Adrenal gland (tissue), 12 donors: ENCODE measurements around the gene DOCK9. TPM values are rescaled to one million over a fixed set of nuclear protein-coding genes. Genes with fewer than 3 reads are reported as not detected.
"Not testable (repeated sequence)": the region's sequence is repeated elsewhere in the genome, so short reads cannot be mapped to it uniquely, and the experiment has no call there.

Source experiments
- DNase-seq, 7 donors: peaks; one replicate each; pipeline ENCODE4 v3.0.0-alpha.2; 2019 to 2020
- H3K27ac ChIP-seq, 5 donors: fragments of 200-600 bp; sonication (generic) in 4 of 5; 1 replicate in 3 of 5; 2 replicates in 2 of 5; pipeline versions ENCODE4 v1.5.1 to v1.8.0; 2016 to 2020; ENCODE audit warnings: mild to moderate bottlenecking in 1 of 5
- H3K27me3 ChIP-seq: fragments of 200-600 bp; 2 replicates; pipeline ENCODE4 v1.8.0; 2021
- H3K36me3 ChIP-seq, 2 donors: fragments of 200-600 bp; replicated peaks in 1 of 2; 1 replicate in 1 of 2; 2 replicates in 1 of 2; pipeline versions ENCODE4 v1.5.1 to v1.8.0; 2018 to 2022
- H3K4me1 ChIP-seq, 2 donors: fragments of 200-600 bp; replicated peaks in 1 of 2; 1 replicate in 1 of 2; 2 replicates in 1 of 2; pipeline versions ENCODE4 v1.5.1 to v1.8.0; 2018 to 2021
- H3K4me3 ChIP-seq, 4 donors: fragments of 200-600 bp; sonication (generic) in 3 of 4; one replicate each; pipeline ENCODE4 v1.5.1; 2016 to 2018
- H3K9me3 ChIP-seq, 3 donors: fragments of 200-600 bp; sonication (generic) in 1 of 3; replicated peaks in 1 of 3; 1 replicate in 2 of 3; 2 replicates in 1 of 3; pipeline versions ENCODE4 v1.5.1 to v1.8.0; 2016 to 2021
- POLR2A ChIP-seq, 2 donors: fragments of 450-650 bp; IDR thresholded peaks; one replicate each; pipeline ENCODE4 v1.6.1; 2017; ENCODE audit warnings: antibody characterized with exemption in 2 of 2, mild to moderate bottlenecking in 2 of 2, moderate library complexity in 1 of 2
- WGBS, 4 donors: extraction: QIAGEN DNeasy Blood & Tissue Kit in 2 of 4; methylation state at CpG; one replicate each; pipeline versions ENCODE4 v1.1.5 to v1.1.7; 2013 to 2017; 5-methylcytosine and 5-hydroxymethylcytosine counted together
- intact Hi-C, 2 donors: fragments of 100-400 bp; cut with DNase I; formaldehyde crosslinking; loops; one replicate each; pipeline versions ENCODE4 v1.14.1 to v1.15.0; 2022 to 2023
- polyA plus RNA-seq, 3 donors: library from polyadenylated mRNA; stranded (reverse); fragments of 200-250 nt in 2 of 3; fragments of 350-450 nt in 1 of 3; fragmentation: Illumina TruSeq in 1 of 3; extraction: RNeasy Lipid Tissue Mini Kit (QIAGEN cat#74804) in 1 of 3; gene quantifications; one replicate each; pipeline ENCODE4 v1.2.3, GENCODE V29; 2013 to 2014
- total RNA-seq, 9 donors: library from RNA; depleted of rRNA in 4 of 9; stranded (reverse); fragments of >200 nt in 4 of 9; fragments of 120-200 nt in 1 of 9; fragmentation: NEBNext Ultra II Directional in 1 of 9; extraction: Animal tissue kit (Norgen Biotek cat#: 25700) in 1 of 9; gene quantifications; one replicate each; pipeline versions ENCODE4 v1.1.0 to v1.2.4, GENCODE V29; 2013 to 2023
- TF ChIP-seq, protein P1 (sequence below), 6 experiments: fragments of 450-650 bp in 4 of 6; fragments of 200-600 bp in 2 of 6; sonication (generic) in 1 of 6; IDR thresholded peaks; 1 replicate in 5 of 6; 2 replicates in 1 of 6; pipeline versions ENCODE4 v1.5.1 to v1.8.0; 2016 to 2021; ENCODE audit warnings: antibody characterized with exemption in 6 of 6, mild to moderate bottlenecking in 2 of 6, moderate library complexity in 1 of 6
- donor health status: healthy with polysubstance abuse.
- donor health status: Bipolar disorder and iron deficiency.
- donor health status: DM: yes; HTN: yes; CAD: no.
- donor health status: DM: no; HTN: no; CAD: no.
- donor health status: DM: no; HTN: no; CAD: no.
- donor health status: DM: yes; HTN: yes; CAD: no.

Gene DOCK9
- total and polyA plus RNA-seq, 12 donors = 16.2 to 83.4 (median 51.9) TPM

DNA sequence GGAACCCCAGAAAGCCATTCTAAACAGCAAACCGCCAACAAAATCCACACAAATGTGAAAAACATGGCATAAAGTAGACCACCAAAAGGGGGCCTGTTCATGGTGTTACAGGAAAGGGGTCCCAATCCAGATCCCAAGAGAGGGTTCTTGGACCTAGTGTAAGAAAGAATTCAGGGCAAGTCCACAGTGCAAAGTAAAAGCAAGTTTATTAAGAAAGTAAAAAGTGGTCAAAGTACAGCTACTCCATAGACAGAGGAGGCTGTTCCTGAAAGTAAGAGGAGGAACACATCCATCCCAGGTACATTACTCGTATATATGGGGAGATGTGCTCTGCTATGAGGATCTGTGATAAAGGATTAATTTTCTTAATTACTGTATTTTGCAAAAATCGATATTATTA, 157.6 kb downstream of the DOCK9 start:
- intact Hi-C loops = no loop called here
- peaks cover 0 to 8% of the 10 kb centered on the region in 2 donors for H3K36me3 ChIP-seq

DNA sequence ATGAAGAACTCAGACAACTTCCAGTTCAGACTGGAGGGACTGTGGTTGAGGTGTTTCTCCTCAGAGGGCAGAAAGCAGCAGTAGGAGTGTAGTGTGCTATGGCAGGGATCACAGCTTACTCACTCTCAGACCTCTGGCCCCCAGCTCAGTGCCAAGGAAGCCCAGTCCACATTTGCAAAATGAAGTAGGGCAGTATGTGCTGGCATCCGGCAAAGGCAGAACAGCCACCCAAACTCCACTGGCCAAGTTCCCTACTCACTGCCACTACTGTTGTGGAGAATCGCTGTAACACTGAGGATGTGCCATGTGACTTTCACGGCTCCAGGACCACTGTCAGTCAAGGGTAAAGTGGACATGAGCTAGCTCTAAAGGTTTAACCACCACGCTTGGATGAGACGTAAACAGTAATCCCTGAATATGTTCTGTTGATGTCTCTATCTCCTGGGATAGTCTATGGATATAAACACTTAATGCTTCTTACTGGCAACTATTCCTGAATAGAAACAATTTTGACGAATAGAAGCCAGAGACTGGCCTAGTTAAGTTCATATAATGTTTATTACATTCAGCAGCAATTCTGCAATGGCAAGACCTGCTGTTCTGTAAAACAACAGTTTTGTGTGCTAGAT, 158.4 kb downstream of the DOCK9 start:
- WGBS, 4 donors = 94 to 99% (median 97%) methylated on average over 6 of the region's 6 CpGs
- Histone ChIP-seq H3K36me3 (peaks cover 0 to 8% of the 10 kb centered on the region in 2 donors), H3K27me3 (no peaks in the 10 kb centered on the region), H3K9me3 (no peaks in the 10 kb centered on the region), H3K4me3 (no peak overlapping the region), H3K4me1 (peaks cover 9 to 30% of the 10 kb centered on the region in 2 donors), H3K27ac (no peak overlapping the region)
- TF ChIP-seq POLR2A (IDR thresholded peaks at IDR 0.05) = no peak
- TF ChIP-seq, protein P1, sequence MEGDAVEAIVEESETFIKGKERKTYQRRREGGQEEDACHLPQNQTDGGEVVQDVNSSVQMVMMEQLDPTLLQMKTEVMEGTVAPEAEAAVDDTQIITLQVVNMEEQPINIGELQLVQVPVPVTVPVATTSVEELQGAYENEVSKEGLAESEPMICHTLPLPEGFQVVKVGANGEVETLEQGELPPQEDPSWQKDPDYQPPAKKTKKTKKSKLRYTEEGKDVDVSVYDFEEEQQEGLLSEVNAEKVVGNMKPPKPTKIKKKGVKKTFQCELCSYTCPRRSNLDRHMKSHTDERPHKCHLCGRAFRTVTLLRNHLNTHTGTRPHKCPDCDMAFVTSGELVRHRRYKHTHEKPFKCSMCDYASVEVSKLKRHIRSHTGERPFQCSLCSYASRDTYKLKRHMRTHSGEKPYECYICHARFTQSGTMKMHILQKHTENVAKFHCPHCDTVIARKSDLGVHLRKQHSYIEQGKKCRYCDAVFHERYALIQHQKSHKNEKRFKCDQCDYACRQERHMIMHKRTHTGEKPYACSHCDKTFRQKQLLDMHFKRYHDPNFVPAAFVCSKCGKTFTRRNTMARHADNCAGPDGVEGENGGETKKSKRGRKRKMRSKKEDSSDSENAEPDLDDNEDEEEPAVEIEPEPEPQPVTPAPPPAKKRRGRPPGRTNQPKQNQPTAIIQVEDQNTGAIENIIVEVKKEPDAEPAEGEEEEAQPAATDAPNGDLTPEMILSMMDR (IDR thresholded peaks at IDR 0.05) = no peak
- DNase-seq = no peak
- intact Hi-C loops = no loop called here

More for the DNA sequence above, 157.6 kb downstream of the DOCK9 start:
- Histone ChIP-seq H3K4me3 (no peak overlapping the region), H3K27ac (no peak overlapping the region), H3K4me1 (peaks cover 9 to 30% of the 10 kb centered on the region in 2 donors), H3K27me3 (no peaks in the 10 kb centered on the region), H3K9me3 (no peaks in the 10 kb centered on the region)
- DNase-seq = no peak
- TF ChIP-seq POLR2A (IDR thresholded peaks at IDR 0.05) = no peak
- TF ChIP-seq, protein P1 (IDR thresholded peaks at IDR 0.05) = no peak
- WGBS, 4 donors = 89 to 97% (median 95%) methylated on average over 3 of the region's 3 CpGs

DNA sequence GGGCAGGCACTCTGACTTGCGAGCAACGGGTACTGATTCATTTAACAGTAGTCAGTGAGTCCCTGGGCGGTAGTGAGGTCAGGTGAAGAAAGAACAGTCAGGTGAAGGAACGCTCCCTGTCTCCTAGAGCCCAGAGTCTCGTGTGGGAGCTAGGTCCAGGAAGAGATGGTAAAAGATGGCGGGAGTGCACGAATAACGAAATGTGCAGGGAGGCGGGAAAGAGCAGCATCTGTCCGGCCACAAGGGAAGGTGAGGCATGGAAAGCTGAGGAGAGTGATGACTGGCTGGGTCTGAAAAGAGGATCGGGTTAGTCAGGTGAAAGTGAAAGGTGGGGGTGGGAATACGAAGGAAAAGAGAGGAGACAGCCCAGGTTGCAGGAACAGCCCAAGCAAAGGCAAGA, 161.5 kb downstream of the DOCK9 start:
- Histone ChIP-seq H3K36me3 (no peaks in the 10 kb centered on the region), H3K27ac (no peak overlapping the region), H3K27me3 (no peaks in the 10 kb centered on the region), H3K4me1 (peaks cover 0 to 7% of the 10 kb centered on the region in 2 donors), H3K4me3 (no peak overlapping the region), H3K9me3 (no peaks in the 10 kb centered on the region)
- TF ChIP-seq, protein P1 (IDR thresholded peaks at IDR 0.05) = no peak
- TF ChIP-seq POLR2A (IDR thresholded peaks at IDR 0.05) = no peak
- no peak for DNase-seq
- WGBS, 4 donors = 95 to 98% (median 98%) methylated on average over 12 of the region's 12 CpGs
- intact Hi-C loops = no loop called here

DNA sequence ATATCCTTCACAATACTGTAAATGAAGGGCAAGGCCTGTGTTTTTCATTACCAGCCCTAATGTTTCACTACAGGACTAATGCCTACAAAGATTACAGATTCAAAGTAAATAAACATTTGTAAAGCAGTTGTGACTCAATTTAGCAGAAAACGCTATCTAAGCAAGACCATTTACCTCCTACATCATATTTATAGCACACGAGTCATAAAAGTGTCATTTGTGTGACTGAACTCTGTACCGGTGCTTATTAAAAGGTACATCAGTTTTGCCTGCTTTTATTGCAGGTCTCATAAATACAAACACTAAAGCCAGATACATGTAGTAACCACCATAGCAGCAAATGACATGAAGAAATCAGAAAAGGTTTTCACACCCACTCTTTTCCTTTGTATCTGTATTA, 163.9 kb downstream of the DOCK9 start:
- intact Hi-C loops = no loop called here
- WGBS, 4 donors = 88 to 93% (median 91%) methylated on average over 3 of the region's 3 CpGs
- Histone ChIP-seq H3K4me1 (no peaks in the 10 kb centered on the region), H3K4me3 (no peak overlapping the region), H3K36me3 (no peaks in the 10 kb centered on the region), H3K27ac (no peak overlapping the region), H3K9me3 (no peaks in the 10 kb centered on the region), H3K27me3 (no peaks in the 10 kb centered on the region)
- DNase-seq = no peak
- TF ChIP-seq, protein P1 (IDR thresholded peaks at IDR 0.05) = no peak
- no peak for TF ChIP-seq POLR2A (IDR thresholded peaks at IDR 0.05)

DNA sequence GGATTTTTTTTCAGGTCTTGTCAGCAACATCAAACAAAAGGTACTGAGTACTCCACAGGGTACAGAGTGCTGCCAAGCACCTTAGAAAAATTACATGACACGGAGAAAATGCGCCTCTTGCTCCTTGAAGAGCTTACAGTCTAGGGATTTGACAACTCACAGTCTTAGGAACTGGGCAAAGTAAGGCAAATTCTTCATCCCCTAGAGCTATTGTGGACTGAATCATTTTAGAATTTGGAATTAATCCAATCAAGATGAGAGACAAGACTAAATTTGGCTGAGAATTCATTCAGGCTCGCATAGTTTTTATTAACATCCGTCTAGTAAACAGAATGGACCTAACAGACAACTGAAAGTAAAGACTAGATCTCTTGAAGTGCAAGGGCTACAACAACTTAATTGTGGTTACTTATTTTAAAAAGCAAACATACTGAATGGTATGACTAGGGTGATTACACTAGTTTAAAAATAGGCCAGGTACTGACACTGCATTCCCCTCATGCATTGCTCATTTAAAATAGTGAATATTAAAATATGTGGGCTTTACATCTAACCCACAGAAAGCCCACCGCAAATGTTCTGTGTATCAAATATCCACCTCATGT, 165.6 kb downstream of the DOCK9 start:
- DNase-seq, H3K4me3 ChIP-seq, H3K27me3 ChIP-seq, H3K27ac ChIP-seq, H3K36me3 ChIP-seq, H3K4me1 ChIP-seq, H3K9me3 ChIP-seq, intact Hi-C loops: not testable (repeated sequence)
- 25 to 76% (median 54%) methylated on average over 1 to 3 of the region's 5 CpGs; no CpG with 5 or more reads in 1 of the 4 donors for WGBS, 4 donors
